Measurements from ENCODE around the gene VASP.

Gene VASP

GRCh38 chr19:45556835-45557234 lies 49.6 kb downstream of the VASP start:
- no peak for DNase-seq (ENCODE audit: low read depth)
- TF ChIP-seq CTCF (IDR thresholded peaks at IDR 0.05; ENCODE audit: low read length, missing control alignments), result no peak
- H3K4me3 ChIP-seq (replicated peaks; ENCODE audit: low read depth, low read length), result no peak overlapping the region

- TF ChIP-seq CTCF (IDR thresholded peaks at IDR 0.05; ENCODE audit: low read length, missing control alignments), result peak; percentile 80
- peak; percentile 58 for DNase-seq (ENCODE audit: low read depth)
- no peak overlapping the region for H3K4me3 ChIP-seq (replicated peaks; ENCODE audit: low read depth, low read length)
These were observed 51.2 kb downstream of the VASP start for GRCh38 chr19:45558399-45558878.

- DNase-seq (ENCODE audit: low read depth), result no peak
- H3K4me3 ChIP-seq (replicated peaks; ENCODE audit: low read depth, low read length), result no peak overlapping the region
These were observed 52.8 kb downstream of the VASP start for GRCh38 chr19:45560038-45560437.

GRCh38 chr19:45560686-45561085 lies 53.4 kb downstream of the VASP start:
- DNase-seq (ENCODE audit: low read depth), result no peak
- H3K4me3 ChIP-seq (replicated peaks; ENCODE audit: low read depth, low read length), result no peak overlapping the region
- no peak for TF ChIP-seq CTCF (IDR thresholded peaks at IDR 0.05; ENCODE audit: low read length, missing control alignments)

More at GRCh38 chr19:45560038-45560437, 52.8 kb downstream of the VASP start:
- TF ChIP-seq CTCF (IDR thresholded peaks at IDR 0.05; ENCODE audit: low read length, missing control alignments), result no peak

GRCh38 chr19:45564131-45564780 lies 57.0 kb downstream of the VASP start:
- no peak for DNase-seq (ENCODE audit: low read depth)
- no peak for TF ChIP-seq CTCF (IDR thresholded peaks at IDR 0.05; ENCODE audit: low read length, missing control alignments)
- H3K4me3 ChIP-seq (replicated peaks; ENCODE audit: low read depth, low read length), result no peak overlapping the region

GRCh38 chr19:45567609-45568008 lies 60.3 kb downstream of the VASP start:
- no peak for DNase-seq (ENCODE audit: low read depth)
- H3K4me3 ChIP-seq (replicated peaks; ENCODE audit: low read depth, low read length), result no peak overlapping the region
- no peak for TF ChIP-seq CTCF (IDR thresholded peaks at IDR 0.05; ENCODE audit: low read length, missing control alignments)

- peak; percentile 59 for DNase-seq (ENCODE audit: low read depth)
- no peak overlapping the region for H3K4me3 ChIP-seq (replicated peaks; ENCODE audit: low read depth, low read length)
- TF ChIP-seq CTCF (IDR thresholded peaks at IDR 0.05; ENCODE audit: low read length, missing control alignments), result no peak
These were observed 61.5 kb downstream of the VASP start for GRCh38 chr19:45568732-45569131.
